ENCODE results near the gene PALLD.

The PALLD gene

DNA sequence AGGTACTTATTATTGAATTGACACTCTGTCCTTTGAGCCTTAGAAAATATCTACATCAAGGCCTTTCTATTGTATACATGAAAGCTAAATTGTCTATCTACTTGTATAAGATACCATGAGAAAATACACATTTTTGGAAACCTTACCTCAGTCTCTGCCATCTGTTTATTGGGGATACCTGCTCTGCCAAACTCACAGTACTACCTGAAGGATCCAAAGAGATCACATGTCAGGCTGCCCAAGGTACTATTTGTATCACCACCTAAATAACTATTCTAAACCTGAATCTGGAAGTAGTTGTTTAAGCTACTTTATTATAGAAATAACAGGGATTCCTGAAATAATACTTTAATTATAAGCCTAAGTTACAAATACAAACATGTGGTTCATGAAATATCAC is 126.2 kb downstream of the PALLD start:
- H3K4me3 Mint-ChIP-seq = no peak overlapping the region
- H3K27ac Mint-ChIP-seq = no peak overlapping the region
- H3K36me3 Mint-ChIP-seq = no peaks in the 10 kb centered on the region
- H3K27me3 Mint-ChIP-seq = peaks cover 27% of the 10 kb centered on the region
- no peaks in the 10 kb centered on the region for H3K9me3 Mint-ChIP-seq
- no peaks in the 10 kb centered on the region for H3K4me1 Mint-ChIP-seq

GRCh38 chr4:168623484-168623883 is 126.6 kb downstream of the PALLD start:
- Mint-ChIP-seq H3K36me3 (no peaks in the 10 kb centered on the region), H3K4me3 (no peak overlapping the region), H3K9me3 (no peaks in the 10 kb centered on the region), H3K4me1 (no peaks in the 10 kb centered on the region), H3K27ac (no peak overlapping the region), H3K27me3 (peaks cover 29% of the 10 kb centered on the region)

- Mint-ChIP-seq H3K4me1 (peaks cover 14% of the 10 kb centered on the region), H3K27ac (no peak overlapping the region), H3K9me3 (no peaks in the 10 kb centered on the region), H3K36me3 (no peaks in the 10 kb centered on the region), H3K4me3 (no peak overlapping the region), H3K27me3 (peaks cover 39% of the 10 kb centered on the region)
These were observed 131.4 kb downstream of the PALLD start for GRCh38 chr4:168628251-168628650.

GRCh38 chr4:168629566-168629965 is 132.7 kb downstream of the PALLD start:
- Mint-ChIP-seq H3K27ac (no peak overlapping the region), H3K9me3 (no peaks in the 10 kb centered on the region), H3K4me1 (peaks cover 18% of the 10 kb centered on the region), H3K27me3 (peaks cover 40% of the 10 kb centered on the region), H3K36me3 (no peaks in the 10 kb centered on the region), H3K4me3 (no peak overlapping the region)

GRCh38 chr4:168630445-168631187 is 133.8 kb downstream of the PALLD start:
- Mint-ChIP-seq H3K4me3 (no peak overlapping the region), H3K27me3 (peaks cover 48% of the 10 kb centered on the region), H3K4me1 (peaks cover 18% of the 10 kb centered on the region), H3K36me3 (no peaks in the 10 kb centered on the region), H3K27ac (no peak overlapping the region), H3K9me3 (no peaks in the 10 kb centered on the region)

DNA sequence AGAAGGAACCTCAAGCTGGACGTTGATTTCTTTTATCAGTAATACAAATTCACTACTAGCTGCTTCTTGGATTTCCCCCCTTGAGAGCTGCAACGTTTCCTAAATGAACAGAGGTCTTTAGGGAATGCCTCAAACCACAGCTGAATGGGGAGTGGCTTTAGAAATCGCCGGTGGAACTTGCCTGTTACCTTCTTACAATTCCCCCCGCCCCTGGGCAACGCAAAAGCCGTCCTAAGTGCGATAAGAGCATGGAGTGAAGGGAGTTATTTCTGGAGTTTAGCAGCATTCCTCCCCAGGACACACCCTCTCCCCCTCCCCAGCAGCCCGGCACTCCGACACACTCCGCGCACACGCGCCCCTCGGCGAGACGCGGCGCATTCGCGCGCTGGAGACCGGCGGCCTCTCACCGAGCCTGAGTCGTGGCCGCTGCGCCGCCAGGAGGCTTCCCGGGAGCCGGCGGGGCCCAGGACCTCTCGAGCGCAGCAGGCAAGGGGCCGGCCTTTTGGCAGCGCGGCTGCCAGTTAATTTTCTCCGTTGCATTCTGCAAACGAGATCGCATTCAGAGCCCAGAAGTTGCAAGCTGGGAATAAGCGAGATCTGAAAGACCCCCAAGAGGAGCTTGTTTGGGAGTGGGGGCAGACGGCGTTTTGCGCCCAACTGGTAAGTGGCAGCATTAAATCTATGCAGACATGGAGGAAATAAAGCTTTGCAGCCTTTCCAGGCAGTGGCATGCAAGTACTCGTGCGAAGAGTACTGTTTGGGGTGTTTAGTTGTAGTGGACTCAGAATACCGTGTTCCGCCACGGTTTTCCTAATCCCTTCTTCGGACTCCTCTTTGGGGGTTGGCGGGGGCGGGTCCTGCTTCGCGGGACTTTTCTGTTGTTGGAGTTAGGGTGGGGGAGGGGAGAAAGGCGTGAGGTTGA is 134.7 kb downstream of the PALLD start:
- Mint-ChIP-seq H3K27ac (no peak overlapping the region), H3K4me3 (peak overlapping the region; percentile 26), H3K4me1 (peaks cover 18% of the 10 kb centered on the region), H3K36me3 (no peaks in the 10 kb centered on the region), H3K9me3 (no peaks in the 10 kb centered on the region), H3K27me3 (peaks cover 51% of the 10 kb centered on the region)

DNA sequence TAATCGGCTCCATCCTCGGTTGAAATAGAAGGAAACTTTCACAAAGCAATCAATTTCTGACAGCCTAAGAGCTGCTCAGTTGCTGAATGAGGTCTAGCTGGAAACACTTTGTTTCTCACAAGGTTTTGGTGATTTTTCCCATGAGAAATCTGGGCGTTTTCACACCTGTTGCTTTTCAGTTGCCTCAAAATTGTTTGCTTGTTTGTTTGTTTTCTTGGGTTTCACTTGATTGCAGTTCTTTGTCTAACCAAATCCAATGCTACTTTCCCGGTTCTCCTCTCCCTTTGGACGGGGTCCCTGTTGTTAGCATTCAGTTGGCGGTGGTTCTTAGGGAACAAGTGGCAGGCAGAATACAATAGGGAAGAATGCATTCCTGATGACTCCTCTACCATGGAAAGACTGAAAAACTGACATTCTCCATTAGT is 135.5 kb downstream of the PALLD start:
- Mint-ChIP-seq H3K9me3 (no peaks in the 10 kb centered on the region), H3K27me3 (peaks cover 54% of the 10 kb centered on the region), H3K4me3 (peak overlapping the region; percentile 26), H3K4me1 (peaks cover 18% of the 10 kb centered on the region), H3K36me3 (no peaks in the 10 kb centered on the region), H3K27ac (no peak overlapping the region)

DNA sequence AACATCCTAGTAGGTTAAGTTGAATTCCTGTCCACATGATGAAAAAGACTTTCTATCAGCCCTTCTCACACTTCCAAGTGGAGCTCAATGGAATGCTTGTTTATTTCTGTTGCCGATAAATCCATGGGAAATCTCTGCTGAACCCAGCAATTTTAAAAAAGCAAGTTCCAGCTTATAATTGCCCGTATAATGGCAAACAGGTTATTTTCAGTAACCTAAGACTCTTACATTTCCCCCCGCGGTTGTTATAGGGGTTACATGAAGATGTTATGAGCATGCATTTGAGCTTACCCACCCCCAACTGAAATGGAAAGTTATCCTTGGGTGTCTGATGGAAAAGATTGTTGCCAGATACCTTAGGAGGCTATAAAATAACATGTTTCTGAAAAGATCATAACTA is 136.2 kb downstream of the PALLD start:
- H3K27ac Mint-ChIP-seq = no peak overlapping the region
- H3K36me3 Mint-ChIP-seq = no peaks in the 10 kb centered on the region
- H3K9me3 Mint-ChIP-seq = no peaks in the 10 kb centered on the region
- H3K4me1 Mint-ChIP-seq = peaks cover 18% of the 10 kb centered on the region
- peaks cover 54% of the 10 kb centered on the region for H3K27me3 Mint-ChIP-seq
- H3K4me3 Mint-ChIP-seq = no peak overlapping the region

- Mint-ChIP-seq H3K4me3 (no peak overlapping the region), H3K9me3 (no peaks in the 10 kb centered on the region), H3K4me1 (peaks cover 18% of the 10 kb centered on the region), H3K36me3 (no peaks in the 10 kb centered on the region), H3K27me3 (peaks cover 52% of the 10 kb centered on the region), H3K27ac (no peak overlapping the region)
These were observed 136.6 kb downstream of the PALLD start for GRCh38 chr4:168633496-168633895.

GRCh38 chr4:168634276-168634802 is 137.5 kb downstream of the PALLD start:
- Mint-ChIP-seq H3K27me3 (peaks cover 46% of the 10 kb centered on the region), H3K4me1 (peaks cover 18% of the 10 kb centered on the region), H3K9me3 (no peaks in the 10 kb centered on the region), H3K36me3 (no peaks in the 10 kb centered on the region), H3K4me3 (no peak overlapping the region), H3K27ac (no peak overlapping the region)

DNA sequence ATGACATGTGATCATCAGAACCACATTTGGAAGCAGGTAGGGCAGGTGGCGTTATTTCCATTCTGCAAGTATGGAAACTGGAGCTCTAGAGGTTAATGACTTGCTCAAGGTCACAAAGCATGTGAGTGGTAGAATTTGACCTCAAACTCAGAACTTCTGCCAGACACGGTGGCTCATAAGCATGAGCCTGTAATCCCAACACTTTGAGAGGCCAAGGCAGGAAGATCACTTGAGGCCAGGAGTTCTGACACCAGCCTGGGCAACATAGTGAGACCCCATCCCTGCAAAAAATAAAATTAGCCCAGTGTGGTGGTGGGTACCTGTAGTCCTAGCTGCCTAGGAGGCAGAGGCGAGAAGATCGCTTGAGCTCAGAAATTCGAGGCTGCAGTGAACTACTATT is 139.2 kb downstream of the PALLD start:
- H3K27ac Mint-ChIP-seq = no peak overlapping the region
- peaks cover 32% of the 10 kb centered on the region for H3K27me3 Mint-ChIP-seq
- peaks cover 15% of the 10 kb centered on the region for H3K4me1 Mint-ChIP-seq
- H3K36me3 Mint-ChIP-seq = no peaks in the 10 kb centered on the region
- no peaks in the 10 kb centered on the region for H3K9me3 Mint-ChIP-seq
- H3K4me3 Mint-ChIP-seq = no peak overlapping the region

- Mint-ChIP-seq H3K4me1 (peaks cover 13% of the 10 kb centered on the region), H3K36me3 (no peaks in the 10 kb centered on the region), H3K27me3 (peaks cover 32% of the 10 kb centered on the region)
These were observed 139.8 kb downstream of the PALLD start for GRCh38 chr4:168636506-168637196.

GRCh38 chr4:168637872-168638756 is 141.3 kb downstream of the PALLD start:
- H3K9me3 Mint-ChIP-seq = no peaks in the 10 kb centered on the region
- H3K27me3 Mint-ChIP-seq = peaks cover 27% of the 10 kb centered on the region
- H3K36me3 Mint-ChIP-seq = no peaks in the 10 kb centered on the region
- no peak overlapping the region for H3K4me3 Mint-ChIP-seq
- peaks cover 4% of the 10 kb centered on the region for H3K4me1 Mint-ChIP-seq
- no peak overlapping the region for H3K27ac Mint-ChIP-seq

More at GRCh38 chr4:168636506-168637196, 139.8 kb downstream of the PALLD start:
- H3K27ac Mint-ChIP-seq = no peak overlapping the region
- H3K9me3 Mint-ChIP-seq = no peaks in the 10 kb centered on the region
- H3K4me3 Mint-ChIP-seq = no peak overlapping the region

DNA sequence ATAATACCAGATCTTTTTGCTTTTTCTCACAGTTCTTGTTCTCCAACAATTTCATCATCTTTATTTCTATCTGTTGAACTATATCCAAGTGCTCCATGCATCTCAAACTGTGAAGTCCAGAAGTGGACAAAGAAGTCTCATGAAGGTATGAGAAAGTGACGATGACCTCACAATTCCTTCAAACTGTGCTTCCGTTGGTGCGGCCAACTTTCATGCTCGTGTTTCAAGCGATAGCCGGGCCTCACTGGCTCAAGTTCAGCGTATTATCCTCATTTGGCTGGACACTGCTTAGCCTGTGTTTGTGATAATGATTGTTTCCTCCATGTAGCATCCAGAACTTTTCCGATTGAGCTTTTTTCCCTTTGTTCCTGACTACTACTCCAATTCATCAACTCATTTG is 143.1 kb downstream of the PALLD start:
- Mint-ChIP-seq H3K4me3 (no peak overlapping the region), H3K27me3 (peaks cover 26% of the 10 kb centered on the region), H3K9me3 (no peaks in the 10 kb centered on the region), H3K4me1 (no peaks in the 10 kb centered on the region), H3K36me3 (no peaks in the 10 kb centered on the region), H3K27ac (no peak overlapping the region)

DNA sequence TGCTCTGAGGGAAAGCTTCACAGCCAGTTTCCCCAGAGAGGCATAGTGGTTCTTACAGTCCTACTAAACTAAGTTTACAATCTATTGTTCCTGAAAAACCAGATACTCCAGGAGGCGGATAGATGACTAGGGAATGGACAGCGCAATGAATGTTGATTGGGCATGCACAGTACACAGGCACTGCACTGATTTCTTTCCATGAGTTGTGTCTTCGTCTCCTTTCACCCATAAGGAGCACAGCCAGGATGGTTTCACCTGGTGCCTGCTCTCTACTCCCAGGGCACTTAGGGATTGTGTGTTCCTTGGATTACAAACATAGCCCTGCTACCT is 144.9 kb downstream of the PALLD start:
- Mint-ChIP-seq H3K27ac (no peak overlapping the region), H3K4me1 (no peaks in the 10 kb centered on the region), H3K9me3 (no peaks in the 10 kb centered on the region), H3K36me3 (no peaks in the 10 kb centered on the region), H3K27me3 (peaks cover 18% of the 10 kb centered on the region), H3K4me3 (no peak overlapping the region)

All from activated naive CD4-positive, alpha-beta T cell treated with anti-CD3 and anti-CD28 coated beads, Interleukin-2, amount 50 U/mL, for 24 hours (primary cell).